ENCODE results near the gene DCXR.

DNA sequence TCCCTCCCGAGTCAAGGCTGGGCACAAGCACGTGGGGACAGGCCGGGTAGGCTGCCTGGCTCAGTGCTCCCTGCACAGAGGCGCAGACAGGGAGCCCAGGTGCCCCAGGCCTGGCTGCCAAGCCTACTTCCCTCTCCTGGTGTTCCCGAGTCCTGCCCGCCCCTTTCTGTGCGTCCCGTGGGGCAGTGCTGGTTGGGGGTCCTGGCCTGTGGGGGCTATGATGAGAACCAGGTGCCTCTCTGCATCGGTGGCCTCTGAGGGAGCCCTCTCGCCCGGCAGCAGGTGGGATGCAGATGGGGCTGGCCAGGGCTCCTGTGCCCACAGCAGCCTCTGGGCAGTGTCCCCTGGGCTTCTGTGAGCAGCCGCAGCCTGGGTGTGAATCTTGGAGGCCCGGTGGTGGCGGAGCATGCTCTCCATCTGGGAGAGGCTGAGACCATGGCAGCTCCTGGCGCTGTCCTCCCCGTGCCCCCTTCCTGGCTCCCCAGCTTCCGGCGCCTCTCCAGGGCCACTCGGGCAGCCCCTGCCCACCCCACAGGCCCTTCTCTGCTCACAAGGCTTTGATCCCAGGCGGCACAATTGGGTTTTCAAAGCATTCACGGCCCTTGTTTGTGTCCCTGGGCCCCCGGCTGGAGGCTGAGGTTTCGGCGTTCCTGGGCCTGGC, 22.1 kb downstream of the DCXR start:
- TF ChIP-seq, protein P1, sequence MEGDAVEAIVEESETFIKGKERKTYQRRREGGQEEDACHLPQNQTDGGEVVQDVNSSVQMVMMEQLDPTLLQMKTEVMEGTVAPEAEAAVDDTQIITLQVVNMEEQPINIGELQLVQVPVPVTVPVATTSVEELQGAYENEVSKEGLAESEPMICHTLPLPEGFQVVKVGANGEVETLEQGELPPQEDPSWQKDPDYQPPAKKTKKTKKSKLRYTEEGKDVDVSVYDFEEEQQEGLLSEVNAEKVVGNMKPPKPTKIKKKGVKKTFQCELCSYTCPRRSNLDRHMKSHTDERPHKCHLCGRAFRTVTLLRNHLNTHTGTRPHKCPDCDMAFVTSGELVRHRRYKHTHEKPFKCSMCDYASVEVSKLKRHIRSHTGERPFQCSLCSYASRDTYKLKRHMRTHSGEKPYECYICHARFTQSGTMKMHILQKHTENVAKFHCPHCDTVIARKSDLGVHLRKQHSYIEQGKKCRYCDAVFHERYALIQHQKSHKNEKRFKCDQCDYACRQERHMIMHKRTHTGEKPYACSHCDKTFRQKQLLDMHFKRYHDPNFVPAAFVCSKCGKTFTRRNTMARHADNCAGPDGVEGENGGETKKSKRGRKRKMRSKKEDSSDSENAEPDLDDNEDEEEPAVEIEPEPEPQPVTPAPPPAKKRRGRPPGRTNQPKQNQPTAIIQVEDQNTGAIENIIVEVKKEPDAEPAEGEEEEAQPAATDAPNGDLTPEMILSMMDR (IDR thresholded peaks at IDR 0.05): no peak
- TF ChIP-seq POLR2A (IDR thresholded peaks at IDR 0.05): no peak
